Measurements from ENCODE around the gene GLRB.

- no peak for TF ChIP-seq CTCF (IDR thresholded peaks at IDR 0.05; ENCODE audit: low read depth, low read length)
- no peak for TF ChIP-seq EZH2phosphoT487 (IDR thresholded peaks at IDR 0.05; ENCODE audit: low read depth)
These were observed 66.0 kb downstream of the GLRB start for GRCh38 chr4:157141976-157142375.
